Measurements from ENCODE around the gene RABEP2. TPM values are rescaled to one million over a fixed set of nuclear protein-coding genes. Genes with fewer than 3 reads are reported as not detected.
"Not testable (repeated sequence)": the region's sequence is repeated elsewhere in the genome, so short reads cannot be mapped to it uniquely, and the experiment has no call there.

Gene RABEP2
- polyA plus RNA-seq, 2 of the 4 experiments (the other 2 are of a cell fraction): 6.0 to 13.7 TPM

- DNase-seq (ENCODE audit: low read depth in 1 of 2, low spot score in 1 of 2): no peak
- POLR2A ChIA-PET: no interaction called here
- H3K4me1 ChIP-seq: peaks cover 5% of the 10 kb centered on the region; the same call in 2 of the 3 replicates
- CTCF ChIA-PET: interaction anchor here (0.6 to 13.3 kb wide), 5 partner anchors 10 to 53 kb away, joined by 3 to 92 read pairs (median 4); no protein-coding TSS in a partner anchor
- no peak overlapping the region for H3K4me2 ChIP-seq
- H3K27ac ChIP-seq: no peak overlapping the region
- H3K4me3 ChIP-seq: no peak overlapping the region
- WGBS (ENCODE audit: missing lambda C conversion rate): 100% methylated on average over 1 of the region's 1 CpG
- no peak for ATAC-seq
- no peaks in the 10 kb centered on the region for H3K9me3 ChIP-seq
- TF ChIP-seq PHF8 (IDR thresholded peaks at IDR 0.05; ENCODE audit: borderline replicate concordance, low read depth) (no peak), RAD21 (conservative IDR thresholded peaks at IDR 0.05 in 1 of 2, IDR thresholded peaks at IDR 0.05 in 1 of 2) (no peak)
- no peak for FAIRE-seq
Observed at GRCh38 chr16:28927815-28928214, 2.8 kb upstream of the RABEP2 start.

- H3K4me1 ChIP-seq; ATAC-seq; POLR2A ChIA-PET; FAIRE-seq; DNase-seq (ENCODE audit: low read depth in 1 of 2, low spot score in 1 of 2); H3K9me3 ChIP-seq: not testable (repeated sequence)
- Histone ChIP-seq H3K27ac (peak overlapping the region; percentile 93; a peak in 3 of 6 replicates), H3K4me3 (peak overlapping the region; percentile 60; the same call in 2 of the 3 replicates), H3K4me2 (peak overlapping the region; percentile 82)
- CTCF ChIA-PET: interaction anchor here (1.4 to 13.3 kb wide), 4 partner anchors 16 to 51 kb away, joined by 4 to 92 read pairs (median 8); no protein-coding TSS in a partner anchor
- 77% methylated on average over 2 of the region's 2 CpGs for WGBS (ENCODE audit: missing lambda C conversion rate)
Observed at GRCh38 chr16:28926284-28926683, 1.2 kb upstream of the RABEP2 start.

DNA sequence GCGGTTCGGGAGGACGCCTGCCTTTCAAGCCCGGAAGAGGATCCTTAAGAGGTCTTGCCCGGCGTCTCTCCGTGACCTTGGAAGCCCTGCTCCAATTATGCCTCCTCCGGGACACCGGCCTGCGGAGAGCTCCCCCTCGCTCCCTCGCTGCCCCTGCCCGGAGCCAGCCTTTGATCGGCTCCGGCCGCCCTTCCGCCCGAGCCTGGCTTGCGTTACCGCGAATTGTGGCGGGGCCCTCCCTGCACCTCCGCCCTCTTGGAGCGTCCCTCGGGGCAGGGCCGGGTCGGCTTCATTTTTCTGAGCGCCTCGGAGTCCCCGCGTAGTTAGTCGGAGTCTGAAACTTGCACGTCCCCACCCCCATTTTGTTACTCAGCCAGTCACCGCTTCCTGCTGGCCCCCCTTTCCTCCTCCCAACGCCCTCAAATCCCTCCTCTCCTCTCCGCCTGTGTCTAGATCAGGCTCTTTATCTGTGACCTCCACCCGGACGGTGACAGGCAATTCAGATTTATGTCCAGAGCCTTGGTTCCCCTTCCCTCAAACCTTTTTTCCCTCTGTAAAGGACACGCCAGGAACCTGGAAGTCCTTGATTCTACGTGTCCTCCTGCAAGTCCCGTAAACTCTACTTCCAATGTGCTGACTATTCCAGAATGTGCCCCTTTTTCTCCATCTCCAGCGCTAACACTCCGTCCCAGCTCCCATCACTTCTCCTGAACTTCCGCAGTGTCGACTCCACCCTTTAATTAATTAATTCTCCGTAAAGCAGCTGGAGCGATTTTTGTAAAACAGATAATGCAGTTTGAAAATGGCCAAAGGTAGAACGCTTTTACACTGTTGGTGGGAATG, 569 bp upstream of the RABEP2 start:
- Histone ChIP-seq H3K9me3 (no peaks in the 10 kb centered on the region), H3K4me1 (peaks cover 8% of the 10 kb centered on the region; the same call in 2 of the 3 replicates), H3K27ac (peak overlapping the region; percentile 93), H3K4me2 (peak overlapping the region; percentile 82), H3K4me3 (peak overlapping the region; percentile 60)
- no peak for FAIRE-seq
- DNase-seq (ENCODE audit: low read depth in 1 of 2, low spot score in 1 of 2): peak; percentile 67 to 84
- ChIA-PET CTCF (interaction anchor here (1.6 to 13.3 kb wide), 3 partner anchors 17 to 22 kb away, joined by 4 to 92 read pairs (median 12); no protein-coding TSS in a partner anchor), POLR2A (interaction anchor here (0.6 to 1.6 kb wide), 9 partner anchors 11 to 1073 kb away, joined by 3 to 6 read pairs (median 4); partner anchors contain the start of genes ATXN2L and NFATC2IP)
- WGBS (ENCODE audit: missing lambda C conversion rate): 7% methylated on average over 31 of the region's 48 CpGs
- peak; percentile 75 to 82 for ATAC-seq
- no peak for TF ChIP-seq HMGXB4 (CRISPR knock-in tag; IDR thresholded peaks at IDR 0.05; ENCODE audit: borderline replicate concordance)
- no peak for TF ChIP-seq TFCP2L1 (CRISPR knock-in tag; IDR thresholded peaks at IDR 0.05)
- TF ChIP-seq, protein P1, sequence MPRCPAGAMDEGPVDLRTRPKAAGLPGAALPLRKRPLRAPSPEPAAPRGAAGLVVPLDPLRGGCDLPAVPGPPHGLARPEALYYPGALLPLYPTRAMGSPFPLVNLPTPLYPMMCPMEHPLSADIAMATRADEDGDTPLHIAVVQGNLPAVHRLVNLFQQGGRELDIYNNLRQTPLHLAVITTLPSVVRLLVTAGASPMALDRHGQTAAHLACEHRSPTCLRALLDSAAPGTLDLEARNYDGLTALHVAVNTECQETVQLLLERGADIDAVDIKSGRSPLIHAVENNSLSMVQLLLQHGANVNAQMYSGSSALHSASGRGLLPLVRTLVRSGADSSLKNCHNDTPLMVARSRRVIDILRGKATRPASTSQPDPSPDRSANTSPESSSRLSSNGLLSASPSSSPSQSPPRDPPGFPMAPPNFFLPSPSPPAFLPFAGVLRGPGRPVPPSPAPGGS (IDR thresholded peaks at IDR 0.05): peak; percentile 42; the same call in 1 of the 3 replicates
- TF ChIP-seq RCOR1 (IDR thresholded peaks at IDR 0.05; ENCODE audit: low read depth, low read length): no peak
- no peak for TF ChIP-seq CBX2 (IDR thresholded peaks at IDR 0.05; ENCODE audit: borderline replicate concordance, low read depth)
- no peak for TF ChIP-seq HOXA7 (CRISPR knock-in tag; IDR thresholded peaks at IDR 0.05)
- no peak for TF ChIP-seq HES2 (IDR thresholded peaks at IDR 0.05)
- no peak for TF ChIP-seq PBX3 (IDR thresholded peaks at IDR 0.05)
- no peak for TF ChIP-seq CHD4 (IDR thresholded peaks at IDR 0.05; ENCODE audit: borderline replicate concordance)
- no peak for TF ChIP-seq HDAC2 (IDR thresholded peaks at IDR 0.05)
- no peak for TF ChIP-seq RNF2 (IDR thresholded peaks at IDR 0.05; ENCODE audit: borderline replicate concordance, low read depth)
- no peak for TF ChIP-seq FOSL2 (IDR thresholded peaks at IDR 0.05)
- TF ChIP-seq FOSL2 (CRISPR knock-in tag; IDR thresholded peaks at IDR 0.05): 0 out of 2 replicates have a peak, but pooled peaks have one; percentile 15
- TF ChIP-seq, protein P2, sequence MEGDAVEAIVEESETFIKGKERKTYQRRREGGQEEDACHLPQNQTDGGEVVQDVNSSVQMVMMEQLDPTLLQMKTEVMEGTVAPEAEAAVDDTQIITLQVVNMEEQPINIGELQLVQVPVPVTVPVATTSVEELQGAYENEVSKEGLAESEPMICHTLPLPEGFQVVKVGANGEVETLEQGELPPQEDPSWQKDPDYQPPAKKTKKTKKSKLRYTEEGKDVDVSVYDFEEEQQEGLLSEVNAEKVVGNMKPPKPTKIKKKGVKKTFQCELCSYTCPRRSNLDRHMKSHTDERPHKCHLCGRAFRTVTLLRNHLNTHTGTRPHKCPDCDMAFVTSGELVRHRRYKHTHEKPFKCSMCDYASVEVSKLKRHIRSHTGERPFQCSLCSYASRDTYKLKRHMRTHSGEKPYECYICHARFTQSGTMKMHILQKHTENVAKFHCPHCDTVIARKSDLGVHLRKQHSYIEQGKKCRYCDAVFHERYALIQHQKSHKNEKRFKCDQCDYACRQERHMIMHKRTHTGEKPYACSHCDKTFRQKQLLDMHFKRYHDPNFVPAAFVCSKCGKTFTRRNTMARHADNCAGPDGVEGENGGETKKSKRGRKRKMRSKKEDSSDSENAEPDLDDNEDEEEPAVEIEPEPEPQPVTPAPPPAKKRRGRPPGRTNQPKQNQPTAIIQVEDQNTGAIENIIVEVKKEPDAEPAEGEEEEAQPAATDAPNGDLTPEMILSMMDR (IDR thresholded peaks at IDR 0.05): no peak
- TF ChIP-seq RAD21 (conservative IDR thresholded peaks at IDR 0.05 in 1 of 2, IDR thresholded peaks at IDR 0.05 in 1 of 2): no peak
- no peak for TF ChIP-seq HEYL (CRISPR knock-in tag; IDR thresholded peaks at IDR 0.05)
- TF ChIP-seq, protein P3, sequence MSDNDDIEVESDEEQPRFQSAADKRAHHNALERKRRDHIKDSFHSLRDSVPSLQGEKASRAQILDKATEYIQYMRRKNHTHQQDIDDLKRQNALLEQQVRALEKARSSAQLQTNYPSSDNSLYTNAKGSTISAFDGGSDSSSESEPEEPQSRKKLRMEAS (IDR thresholded peaks at IDR 0.05): peak; percentile 37
- no peak for TF ChIP-seq ZC3H11A (IDR thresholded peaks at IDR 0.05)
- TF ChIP-seq NR3C1 (IDR thresholded peaks at IDR 0.05): no peak
- no peak for TF ChIP-seq CBX8 (IDR thresholded peaks at IDR 0.05)
- TF ChIP-seq FOSB (CRISPR knock-in tag; IDR thresholded peaks at IDR 0.05): no peak
- no peak for TF ChIP-seq SREBF2 (IDR thresholded peaks at IDR 0.05)
- no peak for TF ChIP-seq EHMT2 (IDR thresholded peaks at IDR 0.05; ENCODE audit: low read depth)
- TF ChIP-seq JUN (IDR thresholded peaks at IDR 0.05): peak; percentile 72 to 83; a peak in 3 of 5 replicates
- TF ChIP-seq ESRRA (IDR thresholded peaks at IDR 0.05; ENCODE audit: borderline replicate concordance, low read length): peak; percentile 40; the same call in 1 of the 2 replicates

Data from A549 (cell line).